GM19467 (cell line): Measurements from ENCODE around the gene OR52B6.
A peak's percentile ranks its signal among the peaks of the same experiment; 100 is the strongest.
"Not testable (repeated sequence)": the region's sequence is repeated elsewhere in the genome, so short reads cannot be mapped to it uniquely, and the experiment has no call there.

Experiments
- ATAC-seq: cut with Tn5 transposase; IDR thresholded peaks from one replicate; pipeline ENCODE4 v1.9.1; 2021; ENCODE audit warnings: mild to moderate bottlenecking, moderate library complexity; ENCODE audit not compliant: unreplicated experiment

OR52B6 gene

DNA sequence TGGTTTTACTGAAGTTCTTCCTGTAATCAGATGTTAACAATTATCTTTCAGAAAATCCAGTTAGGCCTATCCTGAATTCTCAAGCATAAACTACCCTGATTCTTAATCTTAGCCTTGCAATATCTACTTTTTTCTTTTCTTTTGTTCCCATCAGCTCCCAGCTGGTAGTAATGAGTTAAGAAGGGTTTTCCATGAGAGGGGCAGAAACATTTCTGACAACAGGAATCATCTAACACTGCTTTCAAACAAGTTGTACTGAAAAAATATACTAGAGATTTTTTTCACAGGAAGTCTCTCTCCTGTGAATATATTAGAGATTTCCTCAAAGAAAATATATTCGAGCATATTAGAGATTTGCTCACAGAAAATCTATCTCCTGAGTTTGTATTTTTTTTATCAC, 12.5 kb downstream of the OR52B6 start:
- ATAC-seq = no peak

DNA sequence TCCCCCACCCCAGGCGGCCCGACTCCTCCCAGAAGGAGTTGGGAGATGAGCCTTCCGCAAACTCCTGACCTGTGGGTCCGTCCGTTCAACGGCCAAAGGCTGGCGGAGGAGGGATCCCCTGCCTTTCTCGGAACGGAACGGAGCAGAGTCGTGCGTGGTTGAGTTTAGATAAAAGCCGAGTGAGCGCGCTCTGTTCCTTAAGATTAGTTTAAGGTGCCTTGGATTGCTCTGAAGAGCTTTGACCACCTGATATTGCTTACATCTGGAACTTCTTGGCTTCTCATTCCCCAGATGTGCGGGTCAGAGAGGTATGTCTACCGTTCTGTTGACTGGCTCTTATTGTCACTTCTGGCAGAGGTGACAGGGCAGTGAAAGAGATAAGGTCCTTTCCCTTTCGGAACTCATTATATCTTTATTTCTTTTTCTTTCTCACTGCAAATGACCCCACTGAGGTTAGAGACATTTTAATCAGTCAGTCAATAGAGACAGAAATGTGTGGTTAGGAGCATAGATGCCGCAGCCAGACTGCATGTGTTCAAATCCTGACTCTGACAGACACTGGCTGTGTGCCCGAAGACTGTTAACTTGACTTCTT, 16.0 kb downstream of the OR52B6 start, which contains the start of gene TRIM6:
TRIM6 (plus strand) TSS at position 31 of the 595 bp plus-strand sequence; CDS start at position 292, 261 bp downstream.
- ATAC-seq = peak; percentile 43

DNA sequence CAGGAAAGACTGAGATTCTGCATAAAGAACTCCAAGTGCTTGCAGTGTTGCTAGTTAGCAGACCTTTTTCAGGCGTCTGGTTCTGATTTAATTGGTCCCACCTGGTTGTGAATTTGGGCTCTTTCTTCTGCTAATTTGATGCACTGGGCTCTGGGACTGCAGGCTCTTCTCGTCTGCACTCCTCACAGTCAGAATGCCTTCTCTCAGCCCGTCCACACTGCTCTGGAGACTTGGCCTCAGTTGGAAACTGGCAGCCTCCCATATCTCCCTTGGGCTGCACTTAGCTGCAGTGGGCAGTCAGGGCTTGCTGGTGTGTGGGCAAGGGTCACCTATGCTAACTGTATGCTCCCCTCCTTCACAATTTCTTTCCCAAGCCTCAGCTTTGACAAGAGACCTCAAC, 17.3 kb downstream of the OR52B6 start:
- ATAC-seq = no peak

DNA sequence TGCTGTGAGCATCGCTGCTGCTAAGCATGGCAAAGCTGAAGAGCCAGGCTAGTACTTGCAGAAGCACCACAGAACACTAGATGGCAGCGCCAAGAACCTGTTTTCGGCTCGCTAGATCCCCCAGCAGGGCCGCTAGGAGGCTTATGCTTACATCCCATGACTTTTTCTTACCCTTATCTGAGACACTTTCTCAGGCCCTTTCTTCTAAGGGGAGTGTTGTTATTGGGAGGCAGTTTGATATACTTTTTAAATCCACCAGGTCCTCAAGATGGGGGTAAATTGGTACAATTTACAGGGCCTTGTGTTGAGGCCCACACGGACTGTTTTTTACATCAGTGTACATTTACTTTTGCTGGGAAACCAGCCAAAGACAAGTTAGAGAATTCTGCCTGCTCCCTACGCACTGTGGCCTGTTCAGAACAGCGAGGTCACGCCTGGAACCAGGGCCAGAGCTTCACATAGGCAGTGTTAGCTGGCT, 19.7 kb downstream of the OR52B6 start:
- ATAC-seq = peak; percentile 78

DNA sequence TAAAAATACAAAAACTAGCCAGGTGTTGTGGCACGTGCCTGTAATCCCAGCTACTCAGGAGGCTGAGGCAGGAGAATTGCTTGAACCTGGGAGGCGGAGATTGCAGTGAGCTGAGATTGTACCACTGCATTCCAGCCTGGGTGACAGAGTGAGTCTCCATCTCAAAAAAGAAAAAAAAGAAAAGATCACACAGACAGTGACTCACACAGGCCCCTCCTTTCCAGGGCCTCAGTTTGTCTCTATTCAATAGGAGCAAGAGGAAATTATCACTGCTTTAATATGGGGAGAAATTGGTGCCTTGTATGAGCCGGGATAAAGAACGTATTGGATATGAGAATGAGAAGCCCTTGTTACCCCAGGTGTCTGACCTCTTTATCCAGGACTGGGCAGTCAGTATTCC, 22.1 kb downstream of the OR52B6 start:
- ATAC-seq = not testable (repeated sequence)

DNA sequence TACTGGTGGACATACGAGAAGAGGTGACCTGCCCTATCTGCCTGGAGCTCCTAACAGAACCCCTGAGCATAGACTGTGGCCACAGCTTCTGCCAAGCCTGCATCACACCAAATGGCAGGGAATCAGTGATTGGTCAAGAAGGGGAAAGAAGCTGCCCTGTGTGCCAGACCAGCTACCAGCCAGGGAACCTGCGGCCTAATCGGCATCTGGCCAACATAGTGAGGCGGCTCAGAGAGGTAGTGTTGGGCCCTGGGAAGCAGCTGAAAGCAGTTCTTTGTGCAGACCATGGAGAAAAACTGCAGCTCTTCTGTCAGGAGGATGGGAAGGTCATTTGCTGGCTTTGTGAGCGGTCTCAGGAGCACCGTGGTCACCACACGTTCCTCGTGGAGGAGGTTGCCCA, 22.6 kb downstream of the OR52B6 start:
- no peak for ATAC-seq

DNA sequence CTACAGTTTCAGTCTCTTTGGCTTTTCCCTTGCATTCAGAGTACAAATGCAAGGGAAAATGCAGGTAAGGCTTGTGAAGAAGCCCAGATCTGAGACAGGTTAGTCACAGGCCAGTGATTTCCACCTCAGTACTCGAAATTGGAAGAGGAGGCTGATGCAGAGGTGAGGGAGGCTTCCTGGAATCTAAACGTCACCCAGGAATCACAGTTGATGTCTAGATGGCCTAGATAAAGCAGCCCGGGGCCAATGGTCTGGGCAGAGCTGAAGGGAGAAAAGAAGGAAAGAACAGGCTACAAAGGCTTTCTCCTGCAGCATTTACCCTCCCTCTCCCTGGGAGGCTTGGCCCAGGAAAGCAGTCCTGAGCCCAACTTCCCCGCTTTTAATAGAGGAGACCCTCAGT, 24.2 kb downstream of the OR52B6 start:
- ATAC-seq = no peak

DNA sequence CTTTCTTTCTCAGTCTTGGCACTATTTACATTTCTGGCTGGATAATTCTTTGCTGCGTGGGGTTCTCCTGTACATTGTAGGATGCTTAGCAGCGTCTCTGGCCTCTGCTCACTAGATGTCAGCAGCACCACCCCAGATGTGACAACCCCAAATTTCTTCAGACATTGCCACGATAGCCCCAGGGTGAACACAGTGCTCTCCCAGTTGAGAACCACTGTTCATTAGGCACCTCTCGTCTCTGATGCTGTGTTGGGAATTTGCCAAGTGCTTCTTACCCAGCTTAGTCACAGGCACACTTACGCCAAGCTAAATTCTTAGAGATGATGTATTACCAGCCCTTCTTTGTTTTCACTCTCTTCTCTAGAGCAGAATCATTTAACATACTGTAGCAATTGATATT, 25.2 kb downstream of the OR52B6 start:
- ATAC-seq = no peak

DNA sequence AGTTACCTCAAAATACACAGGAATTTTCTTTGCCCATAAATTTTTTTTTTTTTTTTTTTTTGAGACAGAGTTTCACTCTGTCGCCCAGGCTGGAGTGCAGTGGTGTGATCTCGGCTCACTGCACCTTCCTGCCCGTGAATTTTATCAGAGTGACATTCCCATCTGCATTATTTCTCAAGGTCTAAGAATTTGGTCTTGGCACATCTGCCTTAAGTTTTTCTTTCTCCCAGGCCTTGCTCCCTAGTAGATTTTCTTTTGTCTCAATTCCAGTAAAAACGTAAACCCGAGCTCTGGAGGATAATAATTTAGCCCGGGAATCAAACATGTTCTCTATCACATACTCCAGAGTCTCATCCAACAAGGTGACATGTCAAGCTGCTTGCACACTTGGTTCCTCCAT, 28.1 kb downstream of the OR52B6 start:
- ATAC-seq = no peak

DNA sequence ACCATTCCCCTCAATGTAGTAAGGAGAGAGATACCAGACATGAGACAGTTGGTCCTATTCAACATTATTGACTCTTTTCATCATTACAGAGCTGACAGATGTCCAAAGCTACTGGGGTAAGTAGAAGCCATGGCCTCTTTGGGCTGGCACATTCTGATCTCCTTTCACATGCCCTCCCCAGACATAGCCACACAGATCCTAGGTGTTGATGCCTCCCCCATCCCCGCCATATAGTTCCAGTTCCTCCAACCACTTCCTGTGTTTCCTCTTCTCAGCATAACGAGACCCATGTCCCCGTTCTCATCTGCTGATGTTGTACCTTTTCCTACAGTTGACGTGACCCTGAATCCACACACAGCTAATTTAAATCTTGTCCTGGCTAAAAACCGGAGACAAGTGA, 29.8 kb downstream of the OR52B6 start:
- ATAC-seq = no peak

DNA sequence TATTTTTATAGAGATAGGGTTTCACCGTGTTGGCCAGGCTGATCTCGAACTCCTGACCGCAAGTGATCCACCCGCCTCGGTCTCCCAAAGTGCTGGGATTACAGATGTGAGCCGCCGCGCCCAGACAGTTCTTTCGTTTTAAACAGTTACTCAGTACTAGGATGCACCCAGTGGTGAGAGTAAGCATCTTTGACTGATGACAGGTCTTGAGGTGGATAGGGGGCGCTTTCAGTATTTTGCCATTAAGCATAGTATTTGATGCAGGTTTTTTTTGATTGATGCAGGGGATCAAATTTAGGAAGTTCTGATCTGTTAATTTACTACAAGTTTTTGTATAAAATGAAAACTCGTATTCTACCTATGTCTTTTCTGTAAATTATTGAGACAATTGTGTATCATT, 30.9 kb downstream of the OR52B6 start:
- ATAC-seq = no peak

DNA sequence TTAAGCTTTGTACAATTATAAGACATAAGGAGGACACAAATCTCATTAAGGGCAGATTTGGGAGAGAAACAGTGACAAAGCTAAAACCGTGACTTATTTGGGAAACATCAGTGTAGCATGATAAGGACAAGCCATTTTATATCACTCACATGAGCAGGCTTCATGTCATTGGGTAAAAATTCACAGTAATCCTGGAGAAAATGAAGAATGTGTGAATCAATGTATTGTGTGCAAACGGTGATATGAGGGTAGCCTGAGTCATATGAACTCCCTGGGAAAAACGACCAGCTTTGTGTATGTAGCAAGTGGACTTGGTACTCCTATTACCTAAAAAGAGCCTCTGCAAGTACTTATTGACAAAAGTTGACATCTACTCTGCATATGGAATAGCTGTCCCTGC, 38.1 kb downstream of the OR52B6 start:
- ATAC-seq = no peak

DNA sequence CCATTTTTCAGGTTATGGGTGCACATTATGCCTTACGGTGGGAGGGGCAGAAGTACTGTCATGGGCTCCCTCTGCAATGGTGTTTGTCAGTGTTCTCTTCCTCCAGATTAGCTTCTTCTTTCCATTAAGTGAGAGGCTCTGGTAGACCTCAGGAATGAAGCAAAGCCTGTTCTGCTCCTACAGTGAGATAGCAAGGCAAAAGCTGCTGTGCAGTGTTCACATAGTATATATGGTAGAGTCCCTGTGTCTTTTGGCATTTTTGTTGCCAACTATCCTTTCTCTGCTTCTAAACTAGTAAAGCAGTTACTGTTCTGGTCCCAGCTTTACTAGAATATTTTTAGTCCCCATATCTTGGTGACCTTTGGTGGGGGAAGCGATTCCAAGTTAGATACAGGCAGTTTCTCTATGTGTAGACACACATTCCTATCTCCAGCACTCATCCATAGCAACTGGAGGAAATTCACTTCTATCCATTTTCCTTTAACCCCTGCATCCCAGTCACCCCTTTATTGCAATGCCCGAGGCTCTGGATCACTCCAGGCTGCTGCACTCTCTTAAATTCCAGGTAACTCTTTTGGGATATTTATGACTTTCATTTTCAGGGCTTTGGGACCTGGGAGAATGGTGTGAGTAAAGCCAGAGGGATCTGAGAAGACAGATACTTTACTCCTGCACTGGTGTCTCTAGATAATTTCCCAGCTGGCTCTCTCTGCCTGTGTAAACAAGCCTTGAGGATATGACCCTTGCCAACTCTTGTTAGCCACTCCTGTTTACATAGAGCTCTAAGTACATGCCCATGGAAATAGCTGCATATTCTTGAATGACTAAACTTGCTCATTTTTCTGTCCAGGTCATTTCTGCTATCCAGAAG, 40.2 kb downstream of the OR52B6 start:
- ATAC-seq = no peak

DNA sequence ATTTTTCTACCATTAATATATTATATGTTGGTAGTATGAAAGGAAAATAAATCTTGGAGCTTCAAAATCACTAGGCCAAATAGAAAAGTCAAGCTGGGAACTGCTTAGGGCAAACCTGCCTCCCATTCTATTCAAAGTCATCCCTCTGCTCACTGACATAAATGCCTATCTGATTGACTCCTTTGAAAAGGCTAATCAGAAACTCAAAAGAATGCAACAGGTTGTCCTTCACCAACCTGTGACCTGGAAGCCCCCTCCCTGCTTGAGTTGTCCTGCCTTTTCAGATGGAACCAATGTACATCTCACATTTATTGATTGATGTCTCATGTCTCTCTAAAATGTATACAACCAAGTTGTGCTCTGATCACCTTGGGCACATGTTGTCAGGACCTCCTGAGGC, 40.9 kb downstream of the OR52B6 start:
- no peak for ATAC-seq

DNA sequence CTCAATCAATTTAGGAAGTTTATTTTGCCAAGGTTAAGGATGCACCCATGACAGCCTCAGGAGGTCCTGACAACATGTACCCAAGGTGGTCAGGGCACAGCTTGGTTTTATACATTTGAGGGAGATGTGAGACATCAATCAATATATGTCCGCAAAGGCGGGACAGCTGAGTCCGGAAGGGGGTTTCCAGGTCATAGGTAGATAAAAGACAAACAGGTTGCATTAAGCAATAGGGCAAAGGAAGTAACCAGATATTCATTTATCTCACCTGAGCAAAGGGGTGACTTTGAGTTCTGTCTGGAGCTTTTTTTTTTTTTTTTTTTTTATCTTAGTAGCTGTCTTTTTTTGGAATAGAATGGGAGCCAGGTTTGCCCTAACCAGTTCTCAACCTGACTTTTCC, 42.1 kb downstream of the OR52B6 start:
- no peak for ATAC-seq

DNA sequence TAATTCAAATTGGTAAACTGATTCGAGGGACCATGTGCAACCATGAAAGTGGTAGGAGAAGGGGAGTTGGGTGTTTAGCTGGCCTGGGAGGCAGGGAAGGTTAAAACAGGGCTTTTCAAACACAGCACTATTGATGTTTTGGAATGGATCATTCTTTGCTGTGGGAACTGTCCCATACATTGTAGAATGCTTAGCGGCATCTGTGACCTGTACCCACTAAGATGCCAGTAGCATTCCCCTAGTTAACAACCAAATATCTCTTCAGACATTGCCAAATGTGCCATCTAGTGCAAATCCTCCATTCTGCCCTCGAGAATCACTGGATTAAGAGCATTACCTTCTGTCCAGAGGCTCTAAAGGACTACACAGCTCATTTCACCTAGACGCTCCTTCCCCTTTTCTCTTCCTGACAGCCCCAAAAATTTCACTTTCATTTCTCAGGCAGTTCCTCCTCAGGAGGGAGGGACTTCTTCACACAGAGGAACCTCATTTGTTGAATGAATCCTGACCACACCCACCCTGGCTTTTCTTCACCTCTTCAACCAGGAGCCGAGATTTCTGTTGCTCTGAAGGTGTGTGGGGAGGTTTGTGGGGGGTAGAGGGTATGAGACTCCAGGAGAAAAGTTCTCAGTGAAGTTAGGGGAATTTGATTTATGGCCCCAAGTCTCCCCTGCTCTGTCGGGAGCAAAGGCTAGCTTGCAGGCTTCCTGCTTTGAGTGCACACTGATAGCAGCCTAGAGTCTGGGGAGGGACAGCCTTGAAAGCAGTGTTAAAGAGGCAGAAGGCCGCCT, 44.0 kb downstream of the OR52B6 start, which contains the start of gene TRIM34:
TRIM34 (plus strand) TSS at position 513 of the 791 bp plus-strand sequence. CDS start 7,331 bp downstream, outside the sequence.
- peak; percentile 97 for ATAC-seq

DNA sequence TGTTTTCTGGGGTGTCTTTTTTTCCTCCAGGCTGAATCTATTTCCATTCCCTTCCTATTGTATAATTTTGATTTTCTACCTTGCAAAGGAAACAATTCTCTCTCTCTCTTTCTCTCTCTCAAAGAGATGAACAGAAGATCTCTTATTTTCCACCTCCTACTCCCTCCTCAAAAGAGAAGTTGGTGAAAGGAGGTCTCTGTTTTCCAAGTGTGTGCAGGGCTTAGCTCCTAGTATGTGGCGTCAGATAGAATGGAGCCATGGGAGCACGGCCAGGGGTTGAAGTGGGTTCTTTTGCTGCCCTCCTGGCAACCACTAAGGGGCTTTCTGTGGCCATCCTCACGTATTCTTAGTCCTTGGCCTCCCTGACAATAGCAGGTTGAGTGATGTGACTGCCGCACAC, 44.6 kb downstream of the OR52B6 start:
- ATAC-seq = no peak

DNA sequence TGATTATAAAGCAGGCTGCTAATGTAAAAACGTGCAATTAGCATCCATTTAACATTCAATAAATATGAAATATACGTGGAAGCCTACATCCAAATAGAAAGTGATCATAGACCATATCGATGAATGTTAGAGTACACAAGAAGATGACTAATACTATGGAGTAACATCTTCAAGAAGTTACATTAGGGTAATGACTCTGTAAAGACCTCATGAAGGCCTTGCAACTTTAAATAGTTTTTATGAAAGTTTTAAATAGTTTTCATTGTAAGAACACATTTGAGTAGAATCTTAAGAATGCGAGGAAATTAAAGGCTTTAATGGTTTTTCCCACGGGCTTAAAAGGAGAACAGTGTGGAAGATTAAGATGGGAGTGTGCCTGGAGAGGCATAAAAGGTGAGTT, 45.5 kb downstream of the OR52B6 start:
- ATAC-seq = no peak

DNA sequence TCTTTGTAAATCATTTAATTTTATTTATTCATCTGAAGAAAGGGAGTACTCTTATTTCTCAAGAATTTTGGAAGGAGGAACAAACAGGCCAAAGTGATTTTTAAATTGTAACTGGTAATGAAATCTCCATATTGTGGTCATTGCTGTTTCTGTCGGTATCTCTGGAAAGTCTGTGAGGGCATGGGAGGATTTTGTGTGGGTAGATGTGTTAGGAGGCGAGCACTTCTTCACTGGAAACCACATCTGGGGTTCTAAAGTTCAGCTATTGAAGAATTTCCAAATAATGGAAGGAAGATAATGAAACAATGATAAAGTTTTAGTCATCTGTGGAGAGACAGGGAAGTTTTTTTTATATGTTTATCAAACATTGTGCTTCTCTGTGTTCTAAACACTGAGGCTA, 50.7 kb downstream of the OR52B6 start:
- ATAC-seq = peak; percentile 15
